K562 (cell line): Measurements from ENCODE around the gene OCA2. TPM values are rescaled to one million over a fixed set of nuclear protein-coding genes. Genes with fewer than 3 reads are reported as not detected.

Source experiments
- ATAC-seq: fragments of 200-7000 bp; cut with Tn5 transposase; 3 replicates; pipeline ENCODE4 v1.9.1; 2020; ENCODE audit warnings: moderate library complexity
- BruUV-seq: library from RNA; stranded (reverse); fragments of 400-500 nt; replicated peaks from 2 replicates; lab custom pipeline; 2021; lab: Mats Ljungman, UMichigan
- CTCF ChIA-PET: fragments of 300-600 bp; formaldehyde crosslinking; extraction: SDS; loops from one replicate; lab custom pipeline; 2021; ENCODE audit warnings: low intra/inter-chr PET ratio; lab: Yijun Ruan, JAX
- POLR2A ChIA-PET: fragments of 300-600, 350-650 bp; sonication (Branson Sonifier 250); formaldehyde crosslinking; extraction: SDS; loops from one replicate; lab custom pipeline; 2021; ENCODE audit warnings: antibody characterized with exemption, inconsistent platforms; lab: Yijun Ruan, JAX
- DNase-seq, 4 experiments: peaks; one replicate each; pipeline versions ENCODE4 v3.0.0 to v3.0.0-alpha.2; 2011 to 2018; ENCODE audit warnings: low spot score in 3 of 4, mixed read lengths in 3 of 4; ENCODE audit errors: extremely low read depth in 1 of 4
- FAIRE-seq: peaks from 2 replicates; lab custom pipeline; 2011; peaks lifted over from hg19 to GRCh38; lab: Jason Lieb, UNC
- H2AFZ ChIP-seq: 2 replicates; pipeline ENCODE4 v1.6.0; 2011; ENCODE audit warnings: low read depth, low read length, control low read depth, inconsistent platforms
- H3K27ac ChIP-seq: fragments of 200-600 bp; 3 replicates; pipeline ENCODE4 v1.8.0; 2011; ENCODE audit warnings: low read depth, mild to moderate bottlenecking, control low read depth, inconsistent platforms, low read length, moderate library complexity, mixed read lengths; ENCODE audit errors: extremely low read depth
- H3K27me3 ChIP-seq, 2 experiments: fragments of 300-600 bp in 1 of 2; 2 replicates in 1 of 2; 3 replicates in 1 of 2; pipeline versions ENCODE4 v1.6.0 to v1.8.0; 2011; ENCODE audit warnings: inconsistent platforms in 2 of 2, low read length in 2 of 2, mild to moderate bottlenecking in 1 of 2, mixed read lengths in 1 of 2, moderate library complexity in 1 of 2; ENCODE audit not compliant: control insufficient read depth in 2 of 2, insufficient read depth in 2 of 2
- H3K36me3 ChIP-seq: fragments of 300-600 bp; 3 replicates; pipeline ENCODE4 v1.8.0; 2011; ENCODE audit warnings: mild to moderate bottlenecking, low read length, inconsistent platforms; ENCODE audit not compliant: control insufficient read depth, insufficient read depth
- H3K4me1 ChIP-seq, 2 experiments: fragments of 200-600 bp in 1 of 2; replicated peaks in 1 of 2; 2 replicates in 1 of 2; 3 replicates in 1 of 2; pipeline versions ENCODE4 v1.5.1 to v1.8.0; 2011; ENCODE audit warnings: inconsistent platforms in 2 of 2, low read length in 2 of 2, mild to moderate bottlenecking in 1 of 2, mixed read lengths in 1 of 2, moderate library complexity in 1 of 2; ENCODE audit not compliant: control insufficient read depth in 2 of 2, insufficient read depth in 2 of 2
- H3K4me2 ChIP-seq: 2 replicates; pipeline ENCODE4 v1.6.1; 2011; ENCODE audit warnings: low read length, control low read depth, inconsistent platforms, mixed read lengths; ENCODE audit not compliant: insufficient read depth
- H3K4me3 ChIP-seq: fragments of 200-600 bp; sonication (generic), shearing (Covaris generic); 2 replicates; pipeline ENCODE4 v1.5.1; 2016; ENCODE audit warnings: control low read depth, inconsistent platforms
- H3K79me2 ChIP-seq: fragments of 200-600 bp; 3 replicates; pipeline ENCODE4 v1.8.0; 2011; ENCODE audit warnings: low read length, inconsistent platforms; ENCODE audit not compliant: control insufficient read depth, insufficient read depth
- H3K9ac ChIP-seq, 2 experiments: 2 replicates each; pipeline versions ENCODE4 v1.6.0 to v1.6.1; 2011; ENCODE audit warnings: low read depth in 2 of 2, low read length in 2 of 2, control low read depth in 1 of 2, inconsistent platforms in 1 of 2, mild to moderate bottlenecking in 1 of 2, mixed read lengths in 1 of 2; ENCODE audit not compliant: insufficient read depth in 1 of 2
- H3K9me1 ChIP-seq: one replicate; pipeline ENCODE4 v1.6.0; 2011; ENCODE audit warnings: inconsistent platforms, mild to moderate bottlenecking, low read length, moderate library complexity; ENCODE audit not compliant: control insufficient read depth, insufficient read depth
- H3K9me3 ChIP-seq: replicated peaks from 2 replicates; pipeline ENCODE4 v1.5.1; 2011; ENCODE audit warnings: low read depth, low read length, inconsistent platforms; ENCODE audit not compliant: control insufficient read depth, insufficient read depth
- H4K20me1 ChIP-seq: replicated peaks from 2 replicates; pipeline ENCODE4 v1.6.1; 2011; ENCODE audit warnings: low read length, inconsistent platforms, mixed read lengths; ENCODE audit not compliant: control insufficient read depth, insufficient read depth
- ATF1 ChIP-seq, 2 experiments: fragments of 450-650 bp in 1 of 2; IDR thresholded peaks; 2 replicates each; pipeline ENCODE4 v1.6.1; 2016; ENCODE audit warnings: missing compliant biosample characterization in 1 of 2, missing genetic modification characterization in 1 of 2
- CTCF ChIP-seq, 3 experiments: IDR thresholded peaks in 2 of 3; conservative IDR thresholded peaks in 1 of 3; 2 replicates each; pipeline ENCODE4 v1.5.1; 2011 to 2012; ENCODE audit warnings: low read length in 3 of 3, mild to moderate bottlenecking in 3 of 3, control low read depth in 2 of 3, improper control_type of control experiment in 1 of 3, inconsistent platforms in 1 of 3, low read depth in 1 of 3, mixed read lengths in 1 of 3, moderate library complexity in 1 of 3; ENCODE audit not compliant: insufficient read depth in 2 of 3
- FOSL1 ChIP-seq: fragments of 200-800 bp; sonication (Bioruptor generic); conservative IDR thresholded peaks from 2 replicates; pipeline ENCODE4 v1.6.1; 2016; ENCODE audit warnings: missing genetic modification characterization, missing compliant biosample characterization
- NBN ChIP-seq: fragments of 450-650 bp; IDR thresholded peaks from 2 replicates; pipeline ENCODE4 v1.6.1; 2016; ENCODE audit warnings: low read depth, mild to moderate bottlenecking
- PKNOX1 ChIP-seq: fragments of 450-650 bp; IDR thresholded peaks from 2 replicates; pipeline ENCODE4 v1.6.1; 2016
- RBM25 ChIP-seq: fragments of 200-400 bp; formaldehyde crosslinking; IDR thresholded peaks from 2 replicates; pipeline ENCODE4 v1.6.1; 2018; ENCODE audit warnings: low read length, low read depth, moderate library complexity; ENCODE audit not compliant: severe bottlenecking
- ZNF140 ChIP-seq: fragments of 250-450 bp; sonication (Bioruptor Pico); IDR thresholded peaks from 2 replicates; pipeline ENCODE4 v1.8.0; 2021; ENCODE audit warnings: moderate library complexity, mild to moderate bottlenecking, inconsistent platforms
- WGBS: fragments of 100-300 bp; shearing (Covaris generic); methylation state at CpG from one replicate; pipeline ENCODE4 v1.1.6; 2016; ENCODE audit warnings: low coverage, mixed read lengths; ENCODE audit not compliant: insufficient coverage; ENCODE audit errors: missing lambda C conversion rate; 5-methylcytosine and 5-hydroxymethylcytosine counted together
- in situ Hi-C: fragments of 300-500 bp; cut with MboI; formaldehyde crosslinking; loops from 4 replicates; pipeline ENCODE4 v1.15.0; 2018; ENCODE audit warnings: inconsistent platforms, mixed read lengths
- intact Hi-C: fragments of 100-400 bp; cut with micrococcal nuclease; formaldehyde crosslinking; loops from 2 replicates; pipeline ENCODE4 v1.14.2; 2022
- polyA plus RNA-seq, 8 experiments: library from polyadenylated mRNA; depleted of rRNA in 4 of 8; stranded (reverse) in 5 of 8; unstranded in 3 of 8; fragments of >200 nt; fragmentation: Nextera tagmentation in 2 of 8; fragmentation: Illumina TruSeq in 1 of 8; extraction: Ambion mirVana in 2 of 8; extraction: Trizol in 1 of 8; gene quantifications; 2 replicates each; pipeline versions ENCODE4 v1.2.1 to v1.2.3, GENCODE V29; 2011 to 2014; ENCODE audit warnings: inconsistent platforms in 1 of 8, missing spikeins in 1 of 8
- total RNA-seq, 7 experiments: library from RNA; depleted of rRNA in 6 of 7; stranded (reverse); fragments of >200 nt in 6 of 7; fragmentation: Illumina TruSeq in 2 of 7; extraction: Trizol in 2 of 7; gene quantifications; 2 replicates each; pipeline versions ENCODE4 v1.2.1 to v1.2.3, GENCODE V29; 2011 to 2021; ENCODE audit warnings: low replicate concordance in 1 of 7

OCA2 gene
- total and polyA plus RNA-seq, 9 of the 15 experiments (the other 6 are each of a cell fraction or from before 2014, with no cell fraction given), result 0.07 to 0.59 (median 0.17) TPM; not detected in 1

GRCh38 chr15:27714675-27715074, 384.4 kb downstream of the OCA2 start:
- Histone ChIP-seq H4K20me1 (no peaks in the 10 kb centered on the region), H3K9ac (no peak overlapping the region), H3K9me3 (no peaks in the 10 kb centered on the region), H3K27me3 (no peaks in the 10 kb centered on the region), H3K9me1 (no peaks in the 10 kb centered on the region), H3K27ac (no peak overlapping the region), H3K4me3 (no peak overlapping the region), H3K79me2 (no peaks in the 10 kb centered on the region), H3K36me3 (no peaks in the 10 kb centered on the region), H2AFZ (no peak overlapping the region), H3K4me1 (no peaks in the 10 kb centered on the region), H3K4me2 (no peak overlapping the region)
- ChIA-PET CTCF (no interaction called here), POLR2A (no interaction called here)
- intact Hi-C loops (no loop called here), in situ Hi-C loops (no loop called here)
- DNase-seq (no peak), ATAC-seq (no peak), FAIRE-seq (no peak)
- TF ChIP-seq FOSL1 (tag), result no peak
- TF ChIP-seq ATF1 (CRISPR knock-in tag; IDR thresholded peaks at IDR 0.05), result no peak
- no peak for TF ChIP-seq ATF1 (tag; IDR thresholded peaks at IDR 0.05)
- TF ChIP-seq RBM25, result no peak
- TF ChIP-seq ZNF140 (CRISPR knock-in tag), result no peak
- 0 out of 6 replicates have a peak, but pooled peaks of 2 of the 3 experiments have one; percentile 13 to 22 for TF ChIP-seq CTCF (IDR thresholded peaks at IDR 0.05 in 2 of 3, conservative IDR thresholded peaks at IDR 0.05 in 1 of 3; ENCODE audit: insufficient read depth in 2 of 3, low read depth in 1 of 3, low read length in 3 of 3)
- TF ChIP-seq NBN, result no peak
- no peak for TF ChIP-seq PKNOX1
- BruUV-seq, result no TSS peak
- WGBS, result 3% methylated on average over 11 of the region's 11 CpGs
